Gastrocnemius medialis (tissue), 4 donors: Measurements from ENCODE around the gene NSDHL. TPM values are rescaled to one million over a fixed set of nuclear protein-coding genes. Genes with fewer than 3 reads are reported as not detected.

Source experiments
- ATAC-seq, 2 donors: fragments of 150-250 bp; one replicate each; pipeline ENCODE4 v1.9.1; 2016
- DNase-seq, 2 donors: peaks; one replicate each; pipeline ENCODE4 v3.0.0-alpha.2; 2019
- H3K27ac ChIP-seq, 4 donors: fragments of 200-600 bp; sonication (generic); 1 replicate in 1 of 4; 2 replicates in 3 of 4; pipeline ENCODE4 v1.5.1; 2016 to 2018; ENCODE audit warnings: mild to moderate bottlenecking in 2 of 4, moderate library complexity in 1 of 4
- H3K27me3 ChIP-seq, 3 donors: fragments of 200-600 bp; sonication (generic) in 2 of 3; 1 replicate in 1 of 3; 2 replicates in 2 of 3; pipeline versions ENCODE4 v1.5.1 to v1.6.0; 2016 to 2019; ENCODE audit warnings: mild to moderate bottlenecking in 1 of 3, moderate library complexity in 1 of 3
- H3K36me3 ChIP-seq, 2 donors: fragments of 200-600 bp; sonication (generic) in 1 of 2; one replicate each; pipeline ENCODE4 v1.5.1; 2017 to 2018
- H3K4me1 ChIP-seq, 2 donors: fragments of 200-600 bp; sonication (generic) in 1 of 2; one replicate each; pipeline ENCODE4 v1.5.1; 2016 to 2017; ENCODE audit warnings: mild to moderate bottlenecking in 2 of 2
- H3K4me3 ChIP-seq, 4 donors: fragments of 200-600 bp; sonication (generic) in 3 of 4; 1 replicate in 1 of 4; 2 replicates in 3 of 4; pipeline ENCODE4 v1.5.1; 2016 to 2019; ENCODE audit warnings: mild to moderate bottlenecking in 2 of 4
- H3K9me3 ChIP-seq, 3 donors: fragments of 200-600 bp; sonication (generic) in 2 of 3; 1 replicate in 1 of 3; 2 replicates in 2 of 3; pipeline ENCODE4 v1.5.1; 2016 to 2019
- POLR2A ChIP-seq, 2 donors: fragments of 450-650 bp; IDR thresholded peaks; one replicate each; pipeline ENCODE4 v1.6.1; 2017; ENCODE audit warnings: antibody characterized with exemption in 2 of 2, mild to moderate bottlenecking in 2 of 2, moderate library complexity in 2 of 2
- in situ Hi-C, 4 donors: fragments of 200-750 bp; cut with MboI; loops; one replicate each; pipeline versions ENCODE4 v1.15.0 to v1.8.0; 2017; ENCODE audit warnings: low sequenced_read_pairs in 4 of 4
- intact Hi-C: fragments of 100-400 bp; cut with DNase I; formaldehyde crosslinking; loops from one replicate; pipeline ENCODE4 v1.15.1; 2023; ENCODE audit warnings: low total_unique reads
- total RNA-seq, 4 donors: library from RNA; depleted of rRNA; stranded (reverse); fragments of >200 nt; gene quantifications; one replicate each; pipeline versions ENCODE4 v1.1.0 to v1.2.3, GENCODE V29; 2016
- TF ChIP-seq, protein P1 (sequence below), 5 experiments: fragments of 450-650 bp in 3 of 5; fragments of 200-600 bp in 2 of 5; sonication (generic) in 2 of 5; IDR thresholded peaks in 4 of 5; conservative IDR thresholded peaks in 1 of 5; 1 replicate in 4 of 5; 2 replicates in 1 of 5; pipeline ENCODE4 v1.5.1; 2016 to 2019; ENCODE audit warnings: antibody characterized with exemption in 5 of 5, mild to moderate bottlenecking in 3 of 5, moderate library complexity in 3 of 5

The NSDHL gene
- total RNA-seq, 4 donors from 2014 or later = 4.6 to 8.8 (median 6.2) TPM

DNA sequence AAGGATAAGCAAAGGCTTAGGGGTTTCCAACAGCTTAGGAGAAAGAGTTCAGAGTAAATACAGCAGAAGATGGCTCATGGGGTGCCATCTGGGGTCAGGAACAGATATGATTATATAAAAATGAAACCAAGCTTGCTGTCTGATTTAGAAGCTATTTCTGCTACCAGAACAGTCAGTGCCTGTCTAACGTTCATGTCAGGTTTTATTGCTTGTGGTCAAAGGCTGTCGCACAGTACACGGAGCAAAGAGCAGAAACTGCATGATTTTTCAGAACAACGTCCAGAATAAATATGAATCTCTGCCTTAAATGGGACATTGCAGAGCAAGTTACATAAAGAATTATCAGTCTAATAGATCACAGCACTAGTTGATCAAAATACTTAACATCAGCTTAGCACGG lies 17.7 kb upstream of the NSDHL start:
- no peak for DNase-seq
- no peaks in the 10 kb centered on the region for H3K36me3 ChIP-seq
- TF ChIP-seq, protein P1, sequence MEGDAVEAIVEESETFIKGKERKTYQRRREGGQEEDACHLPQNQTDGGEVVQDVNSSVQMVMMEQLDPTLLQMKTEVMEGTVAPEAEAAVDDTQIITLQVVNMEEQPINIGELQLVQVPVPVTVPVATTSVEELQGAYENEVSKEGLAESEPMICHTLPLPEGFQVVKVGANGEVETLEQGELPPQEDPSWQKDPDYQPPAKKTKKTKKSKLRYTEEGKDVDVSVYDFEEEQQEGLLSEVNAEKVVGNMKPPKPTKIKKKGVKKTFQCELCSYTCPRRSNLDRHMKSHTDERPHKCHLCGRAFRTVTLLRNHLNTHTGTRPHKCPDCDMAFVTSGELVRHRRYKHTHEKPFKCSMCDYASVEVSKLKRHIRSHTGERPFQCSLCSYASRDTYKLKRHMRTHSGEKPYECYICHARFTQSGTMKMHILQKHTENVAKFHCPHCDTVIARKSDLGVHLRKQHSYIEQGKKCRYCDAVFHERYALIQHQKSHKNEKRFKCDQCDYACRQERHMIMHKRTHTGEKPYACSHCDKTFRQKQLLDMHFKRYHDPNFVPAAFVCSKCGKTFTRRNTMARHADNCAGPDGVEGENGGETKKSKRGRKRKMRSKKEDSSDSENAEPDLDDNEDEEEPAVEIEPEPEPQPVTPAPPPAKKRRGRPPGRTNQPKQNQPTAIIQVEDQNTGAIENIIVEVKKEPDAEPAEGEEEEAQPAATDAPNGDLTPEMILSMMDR (IDR thresholded peaks at IDR 0.05 in 4 of 5, conservative IDR thresholded peaks at IDR 0.05 in 1 of 5) = no peak
- no peak for TF ChIP-seq POLR2A (IDR thresholded peaks at IDR 0.05)
- in situ Hi-C loops (loop anchor here in 1 of 4 donors (25.0 kb wide), 1 partner anchor 1051 kb away; no protein-coding TSS in a partner anchor), intact Hi-C loops (loop anchor here (10.0 kb wide), 1 partner anchor 1058 kb away; no protein-coding TSS in a partner anchor)
- no peaks in the 10 kb centered on the region for H3K4me1 ChIP-seq
- no peak for ATAC-seq
- H3K9me3 ChIP-seq = no peaks in the 10 kb centered on the region
- no peak overlapping the region for H3K27ac ChIP-seq
- H3K27me3 ChIP-seq = no peaks in the 10 kb centered on the region
- H3K4me3 ChIP-seq = no peak overlapping the region

DNA sequence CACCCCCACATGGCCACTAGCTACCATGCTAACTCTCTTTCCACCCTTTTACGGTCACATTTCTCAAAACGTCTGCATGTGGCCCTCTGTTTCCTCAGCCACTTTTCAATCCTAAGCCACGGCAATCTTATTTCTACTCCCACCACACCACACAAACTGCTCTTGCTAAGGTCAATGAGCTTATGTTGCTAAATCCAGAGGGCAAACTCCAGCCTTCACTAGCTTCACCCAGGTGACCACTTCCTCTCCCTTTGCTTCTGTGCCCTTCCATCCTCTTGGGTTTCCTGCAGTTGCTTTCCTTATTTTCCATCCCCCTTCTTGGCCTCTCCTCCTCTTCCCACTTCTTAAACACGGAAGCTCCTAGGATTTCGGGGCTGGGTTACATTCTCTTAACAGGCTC lies 16.8 kb upstream of the NSDHL start:
- H3K27me3 ChIP-seq = no peaks in the 10 kb centered on the region
- in situ Hi-C loops (loop anchor here in 1 of 4 donors (25.0 kb wide), 1 partner anchor 1052 kb away; no protein-coding TSS in a partner anchor), intact Hi-C loops (loop anchor here (10.0 kb wide), 1 partner anchor 1059 kb away; no protein-coding TSS in a partner anchor)
- H3K4me3 ChIP-seq = no peak overlapping the region
- TF ChIP-seq POLR2A (IDR thresholded peaks at IDR 0.05) = no peak
- TF ChIP-seq, protein P1 (IDR thresholded peaks at IDR 0.05 in 4 of 5, conservative IDR thresholded peaks at IDR 0.05 in 1 of 5) = no peak
- no peak overlapping the region for H3K27ac ChIP-seq
- H3K4me1 ChIP-seq = no peaks in the 10 kb centered on the region
- H3K36me3 ChIP-seq = no peaks in the 10 kb centered on the region
- no peaks in the 10 kb centered on the region for H3K9me3 ChIP-seq
- DNase-seq (no peak), ATAC-seq (no peak)

DNA sequence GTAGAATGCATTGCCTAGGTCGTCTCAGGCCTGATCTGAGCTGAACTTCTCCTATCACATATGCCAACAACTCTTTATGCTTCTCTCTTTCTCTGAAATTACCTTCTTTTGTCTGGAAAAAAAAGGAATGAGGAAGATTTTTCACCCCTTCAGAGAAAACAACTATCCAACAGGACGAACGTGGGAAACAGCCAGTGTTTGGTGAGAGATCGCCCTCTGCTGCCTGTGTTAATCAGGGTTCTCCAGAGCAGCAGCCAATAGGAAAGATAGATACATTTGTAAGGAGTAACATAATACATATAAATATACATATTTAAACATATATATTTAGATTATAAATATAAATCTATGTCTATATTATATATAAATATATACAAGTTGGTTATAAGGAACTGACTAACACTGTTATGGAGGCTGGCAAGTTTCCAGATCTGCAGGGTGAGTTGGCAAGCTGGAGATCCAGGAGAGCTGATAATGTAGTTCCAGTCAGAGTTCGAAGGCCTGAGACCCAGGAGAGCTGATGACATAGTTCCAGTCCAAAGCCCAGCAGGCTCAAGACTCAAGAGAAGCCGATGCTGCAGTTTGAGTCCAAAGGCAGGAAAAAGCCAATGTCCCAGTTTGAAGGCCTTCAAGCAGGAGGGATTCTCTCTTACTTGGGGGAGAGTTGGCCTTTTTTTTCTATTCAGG lies 13.6 kb upstream of the NSDHL start:
- Histone ChIP-seq H3K4me3 (no peak overlapping the region), H3K36me3 (no peaks in the 10 kb centered on the region), H3K4me1 (no peaks in the 10 kb centered on the region), H3K27ac (no peak overlapping the region), H3K9me3 (no peaks in the 10 kb centered on the region), H3K27me3 (no peaks in the 10 kb centered on the region)
- ATAC-seq (no peak), DNase-seq (no peak)
- intact Hi-C loops = loop anchor here (10.0 kb wide), 1 partner anchor 1062 kb away; no protein-coding TSS in a partner anchor
- no peak for TF ChIP-seq POLR2A (IDR thresholded peaks at IDR 0.05)
- TF ChIP-seq, protein P1 (IDR thresholded peaks at IDR 0.05 in 4 of 5, conservative IDR thresholded peaks at IDR 0.05 in 1 of 5) = no peak
- in situ Hi-C loops = loop anchor here in 1 of 4 donors (25.0 kb wide), 1 partner anchor 1055 kb away; no protein-coding TSS in a partner anchor

DNA sequence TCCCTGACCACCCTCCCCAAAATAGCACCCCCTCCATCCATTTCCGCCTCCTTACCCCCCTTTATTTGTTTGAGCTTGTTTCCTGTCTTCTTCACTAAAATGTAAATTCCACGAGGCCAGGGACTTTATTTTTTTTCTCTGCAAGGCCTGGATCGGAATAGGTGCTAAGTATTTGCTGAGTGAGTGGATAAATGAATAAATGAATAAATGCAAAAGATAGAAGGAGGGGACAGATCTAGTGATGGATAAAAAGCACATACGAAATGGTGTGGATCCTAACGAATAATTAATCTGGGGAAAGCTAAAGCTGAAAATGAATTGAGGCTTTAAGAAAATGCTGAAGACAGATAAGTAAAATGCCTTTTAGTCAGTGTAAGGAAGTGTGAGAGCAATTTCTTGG lies 12.5 kb upstream of the NSDHL start:
- Histone ChIP-seq H3K4me3 (no peak overlapping the region), H3K4me1 (no peaks in the 10 kb centered on the region), H3K36me3 (no peaks in the 10 kb centered on the region), H3K9me3 (no peaks in the 10 kb centered on the region), H3K27ac (no peak overlapping the region), H3K27me3 (no peaks in the 10 kb centered on the region)
- in situ Hi-C loops (loop anchor here in 1 of 4 donors (25.0 kb wide), 1 partner anchor 1056 kb away; no protein-coding TSS in a partner anchor), intact Hi-C loops (loop anchor here (10.0 kb wide), 1 partner anchor 1064 kb away; no protein-coding TSS in a partner anchor)
- ATAC-seq (no peak), DNase-seq (no peak)
- no peak for TF ChIP-seq POLR2A (IDR thresholded peaks at IDR 0.05)
- TF ChIP-seq, protein P1 (IDR thresholded peaks at IDR 0.05 in 4 of 5, conservative IDR thresholded peaks at IDR 0.05 in 1 of 5) = no peak
